ENCODE results near the gene BDP1. TPM values are rescaled to one million over a fixed set of nuclear protein-coding genes. Genes with fewer than 3 reads are reported as not detected.
"Not testable (repeated sequence)": the region's sequence is repeated elsewhere in the genome, so short reads cannot be mapped to it uniquely, and the experiment has no call there.

The BDP1 gene
- polyA plus RNA-seq, 3 donors, result 2.0 to 6.6 (median 2.7) TPM

GRCh38 chr5:71492817-71493615 lies 37.6 kb downstream of the BDP1 start:
- Histone ChIP-seq H3K4me2 (replicated peaks; ENCODE audit: extremely low read depth, low read length, poor library complexity, severe bottlenecking) (no peak overlapping the region), H3K36me3 (replicated peaks in 1 of 2; ENCODE audit: control insufficient read depth in 1 of 2, insufficient read depth in 2 of 2, low read length in 2 of 2) (peaks cover 86 to 100% of the 10 kb centered on the region in 2 donors), H2AFZ (ENCODE audit: insufficient read depth, low read depth, low read length, poor library complexity, severe bottlenecking) (no peak overlapping the region), H3K4me3 (replicated peaks in 1 of 3; ENCODE audit: low read depth in 2 of 3, low read length in 3 of 3) (no peak overlapping the region), H3K27ac (ENCODE audit: low read depth in 1 of 2, low read length in 2 of 2) (no peak overlapping the region), H3K79me2 (ENCODE audit: insufficient read depth, low read length) (no peaks in the 10 kb centered on the region), H4K20me1 (ENCODE audit: insufficient read depth, low read length) (no peaks in the 10 kb centered on the region), H3K4me1 (ENCODE audit: control insufficient read depth in 1 of 2, insufficient read depth in 2 of 2, low read length in 2 of 2) (no peaks in the 10 kb centered on the region), H3K27me3 (ENCODE audit: control insufficient read depth in 2 of 2, insufficient read depth in 2 of 2, low read length in 2 of 2) (no peaks in the 10 kb centered on the region), H3K9me3 (replicated peaks in 1 of 2; ENCODE audit: control insufficient read depth in 1 of 2, insufficient read depth in 1 of 2, low read length in 2 of 2) (no peaks in the 10 kb centered on the region), H3K9ac (ENCODE audit: insufficient read depth, low read length, poor library complexity, severe bottlenecking) (no peak overlapping the region)
- peaks cover 73 to 90% of the 10 kb centered on the region in 2 donors for H3K36me3 Mint-ChIP-seq
- H3K27me3 Mint-ChIP-seq (ENCODE audit: low read depth in 3 of 3), result peaks cover 0 to 2% (median 0%) of the 10 kb centered on the region in 3 donors
- DNase-seq, result no peak
- H3K4me1 Mint-ChIP-seq, result no peaks in the 10 kb centered on the region
- H3K4me3 Mint-ChIP-seq, result no peak overlapping the region
- H3K27ac Mint-ChIP-seq, result no peak overlapping the region
- no peak for TF ChIP-seq CTCF (IDR thresholded peaks at IDR 0.05)
- intact Hi-C loops (cut with micrococcal nuclease), result no loop called here
- no peaks in the 10 kb centered on the region for H3K9me3 Mint-ChIP-seq
- WGBS (ENCODE audit: insufficient coverage), result 100% methylated on average over 1 of the region's 5 CpGs

GRCh38 chr5:71494202-71494601 lies 38.8 kb downstream of the BDP1 start:
- H3K4me3 Mint-ChIP-seq; H4K20me1 ChIP-seq (ENCODE audit: insufficient read depth, low read length); H2AFZ ChIP-seq (ENCODE audit: insufficient read depth, low read depth, low read length, poor library complexity, severe bottlenecking); DNase-seq; H3K9ac ChIP-seq (ENCODE audit: insufficient read depth, low read length, poor library complexity, severe bottlenecking); H3K4me1 ChIP-seq (ENCODE audit: control insufficient read depth in 1 of 2, insufficient read depth in 2 of 2, low read length in 2 of 2); H3K27ac ChIP-seq (ENCODE audit: low read depth in 1 of 2, low read length in 2 of 2); H3K27me3 ChIP-seq (ENCODE audit: control insufficient read depth in 2 of 2, insufficient read depth in 2 of 2, low read length in 2 of 2); intact Hi-C loops (cut with micrococcal nuclease); H3K4me1 Mint-ChIP-seq; H3K27me3 Mint-ChIP-seq (ENCODE audit: low read depth in 3 of 3); H3K4me3 ChIP-seq (replicated peaks in 1 of 3; ENCODE audit: low read depth in 2 of 3, low read length in 3 of 3); H3K27ac Mint-ChIP-seq; H3K79me2 ChIP-seq (ENCODE audit: insufficient read depth, low read length); H3K9me3 ChIP-seq (replicated peaks in 1 of 2; ENCODE audit: control insufficient read depth in 1 of 2, insufficient read depth in 1 of 2, low read length in 2 of 2); H3K9me3 Mint-ChIP-seq; H3K4me2 ChIP-seq (replicated peaks; ENCODE audit: extremely low read depth, low read length, poor library complexity, severe bottlenecking): not testable (repeated sequence)
- peaks cover 69 to 90% of the 10 kb centered on the region in 2 donors for H3K36me3 Mint-ChIP-seq
- 100% methylated on average over 2 of the region's 4 CpGs for WGBS (ENCODE audit: insufficient coverage)
- H3K36me3 ChIP-seq (replicated peaks in 1 of 2; ENCODE audit: control insufficient read depth in 1 of 2, insufficient read depth in 2 of 2, low read length in 2 of 2), result peaks cover 83 to 97% of the 10 kb centered on the region in 2 donors

- H3K27me3 ChIP-seq (ENCODE audit: control insufficient read depth in 2 of 2, insufficient read depth in 2 of 2, low read length in 2 of 2); H2AFZ ChIP-seq (ENCODE audit: insufficient read depth, low read depth, low read length, poor library complexity, severe bottlenecking); H3K79me2 ChIP-seq (ENCODE audit: insufficient read depth, low read length); H3K9me3 Mint-ChIP-seq; intact Hi-C loops (cut with micrococcal nuclease); H3K9ac ChIP-seq (ENCODE audit: insufficient read depth, low read length, poor library complexity, severe bottlenecking); H3K4me3 Mint-ChIP-seq; H3K4me1 Mint-ChIP-seq; H3K9me3 ChIP-seq (replicated peaks in 1 of 2; ENCODE audit: control insufficient read depth in 1 of 2, insufficient read depth in 1 of 2, low read length in 2 of 2); H3K27me3 Mint-ChIP-seq (ENCODE audit: low read depth in 3 of 3); H3K4me2 ChIP-seq (replicated peaks; ENCODE audit: extremely low read depth, low read length, poor library complexity, severe bottlenecking); H3K4me1 ChIP-seq (ENCODE audit: control insufficient read depth in 1 of 2, insufficient read depth in 2 of 2, low read length in 2 of 2); H3K4me3 ChIP-seq (replicated peaks in 1 of 3; ENCODE audit: low read depth in 2 of 3, low read length in 3 of 3); H4K20me1 ChIP-seq (ENCODE audit: insufficient read depth, low read length); H3K27ac ChIP-seq (ENCODE audit: low read depth in 1 of 2, low read length in 2 of 2); DNase-seq: not testable (repeated sequence)
- H3K27ac Mint-ChIP-seq, result peak overlapping the region in 1 of 7 donors; percentile 12
- peaks cover 72 to 97% of the 10 kb centered on the region in 2 donors for H3K36me3 ChIP-seq (replicated peaks in 1 of 2; ENCODE audit: control insufficient read depth in 1 of 2, insufficient read depth in 2 of 2, low read length in 2 of 2)
- peaks cover 70 to 92% of the 10 kb centered on the region in 2 donors for H3K36me3 Mint-ChIP-seq
- 98% methylated on average over 6 of the region's 9 CpGs for WGBS (ENCODE audit: insufficient coverage)
These were observed 43.3 kb downstream of the BDP1 start for GRCh38 chr5:71498756-71499155.
